T-cell (primary cell): ENCODE measurements around the gene TENT5A. TPM values are rescaled to one million over a fixed set of nuclear protein-coding genes. Genes with fewer than 3 reads are reported as not detected.
"Not testable (repeated sequence)": the region's sequence is repeated elsewhere in the genome, so short reads cannot be mapped to it uniquely, and the experiment has no call there.

Source experiments
- ATAC-seq, 4 experiments: fragments of 200-7000 bp in 3 of 4; fragments of 150-1000 bp in 1 of 4; cut with Tn5 transposase; replicated peaks in 1 of 4; 1 replicate in 3 of 4; 2 replicates in 1 of 4; pipeline ENCODE4 v1.10.0; 2021; ENCODE audit warnings: moderate library complexity in 3 of 4, mild to moderate bottlenecking in 2 of 4, moderate number of reproducible peaks in 1 of 4
- CTCF ChIA-PET, 2 donors: fragments of 300-600 bp; sonication (Branson Sonifier 250); formaldehyde crosslinking; loops; one replicate each; lab custom pipeline; 2022; ENCODE audit warnings: antibody characterized with exemption in 2 of 2; lab: Charles Lee
- POLR2A ChIA-PET, 2 donors: fragments of 300-600 bp; sonication (Branson Sonifier 250); formaldehyde crosslinking; loops; one replicate each; lab custom pipeline; 2022; ENCODE audit warnings: antibody characterized with exemption in 2 of 2; lab: Charles Lee
- DNase-seq, 35 experiments: peaks; one replicate each; pipeline versions ENCODE4 v3.0.0 to v3.0.0-alpha.2; 2013 to 2023
- H3K27ac ChIP-seq: one replicate; pipeline ENCODE4 v1.5.1; 2013; ENCODE audit warnings: low read length
- H3K27me3 ChIP-seq, 2 experiments: replicated peaks in 1 of 2; 1 replicate in 1 of 2; 2 replicates in 1 of 2; pipeline versions ENCODE4 v1.6.1 to v1.7.0; 2013; ENCODE audit warnings: low read length in 1 of 2, mixed read lengths in 1 of 2; ENCODE audit not compliant: control insufficient read depth in 2 of 2, insufficient read depth in 2 of 2; ENCODE audit errors: extremely low read depth in 1 of 2
- H3K36me3 ChIP-seq, 2 donors: 1 replicate in 1 of 2; 2 replicates in 1 of 2; pipeline versions ENCODE4 v1.6.1 to v1.7.0; 2013; ENCODE audit warnings: low read length in 1 of 2; ENCODE audit not compliant: control insufficient read depth in 2 of 2, insufficient read depth in 1 of 2; ENCODE audit errors: extremely low read depth in 1 of 2
- H3K4me1 ChIP-seq, 2 experiments: 1 replicate in 1 of 2; 2 replicates in 1 of 2; pipeline versions ENCODE4 v1.6.1 to v1.7.0; 2013; ENCODE audit warnings: low read length in 2 of 2, mixed read lengths in 1 of 2; ENCODE audit not compliant: insufficient read depth in 2 of 2, control insufficient read depth in 1 of 2; ENCODE audit errors: extremely low read depth in 1 of 2
- H3K4me3 ChIP-seq, 2 donors: 1 replicate in 1 of 2; 2 replicates in 1 of 2; pipeline versions ENCODE4 v1.5.1 to v1.7.0; 2013; ENCODE audit warnings: mild to moderate bottlenecking in 2 of 2, low read length in 1 of 2, moderate library complexity in 1 of 2; ENCODE audit not compliant: control insufficient read depth in 1 of 2; ENCODE audit errors: extremely low read depth in 1 of 2
- H3K9me3 ChIP-seq: 2 replicates; pipeline ENCODE4 v1.7.0; 2013
- H3K27ac Mint-ChIP-seq, 2 donors: one replicate each; pipeline ENCODE4 v1.8.0; 2020 to 2021; ENCODE audit warnings: mild to moderate bottlenecking in 2 of 2, mixed read lengths in 2 of 2
- H3K27me3 Mint-ChIP-seq, 2 donors: one replicate each; pipeline ENCODE4 v1.8.0; 2021 to 2022; ENCODE audit warnings: mixed read lengths in 2 of 2
- H3K36me3 Mint-ChIP-seq: one replicate; pipeline ENCODE4 v1.8.0; 2021; ENCODE audit warnings: mixed read lengths
- H3K4me1 Mint-ChIP-seq, 3 donors: one replicate each; pipeline ENCODE4 v1.8.0; 2020 to 2022; ENCODE audit warnings: mixed read lengths in 3 of 3, mild to moderate bottlenecking in 1 of 3
- H3K4me3 Mint-ChIP-seq, 3 donors: one replicate each; pipeline ENCODE4 v1.8.0; 2020 to 2022; ENCODE audit warnings: mild to moderate bottlenecking in 3 of 3, mixed read lengths in 3 of 3, moderate library complexity in 3 of 3
- H3K9me3 Mint-ChIP-seq, 3 donors: one replicate each; pipeline ENCODE4 v1.8.0; 2020 to 2022; ENCODE audit warnings: mixed read lengths in 3 of 3
- WGBS: methylation state at CpG from one replicate; pipeline ENCODE4 v1.1.5; 2013; ENCODE audit warnings: missing lambda C conversion rate; ENCODE audit not compliant: insufficient coverage; 5-methylcytosine and 5-hydroxymethylcytosine counted together
- total RNA-seq, 35 experiments: library from RNA in 6 of 35; stranded (reverse) in 6 of 35; fragments of 120-200 nt in 1 of 35; gene quantifications; one replicate each; pipeline versions ENCODE4 v1.2.1 to v1.2.4 and lab custom pipeline; 2013 to 2026

Gene TENT5A
- total RNA-seq, 5 donors from 2014 or later (not counting 1 experiment from before 2014, with no cell fraction given), result 3.2 to 10.7 (median 4.8) TPM

GRCh38 chr6:81776219-81776618 is 23.7 kb upstream of the TENT5A start:
- H3K4me1 Mint-ChIP-seq, CTCF ChIA-PET, H3K9me3 ChIP-seq, DNase-seq, H3K27me3 Mint-ChIP-seq, POLR2A ChIA-PET, H3K9me3 Mint-ChIP-seq, H3K4me1 ChIP-seq, H3K4me3 Mint-ChIP-seq, H3K27ac ChIP-seq, H3K27me3 ChIP-seq, H3K4me3 ChIP-seq, H3K27ac Mint-ChIP-seq, H3K36me3 ChIP-seq, ATAC-seq, H3K36me3 Mint-ChIP-seq: not testable (repeated sequence)
- WGBS, result no CpG with 5 or more reads among the region's 4 CpGs

- ChIA-PET POLR2A (interaction anchor here in 1 of 2 donors (0.5 kb wide), 1 partner anchor 1523 kb away, joined by 3 read pairs; no protein-coding TSS in a partner anchor), CTCF (no interaction called here)
- Histone ChIP-seq H3K36me3 (no peaks in the 10 kb centered on the region), H3K27me3 (no peaks in the 10 kb centered on the region), H3K9me3 (no peaks in the 10 kb centered on the region), H3K4me1 (no peaks in the 10 kb centered on the region), H3K27ac (no peak overlapping the region), H3K4me3 (no peak overlapping the region)
- Mint-ChIP-seq H3K36me3 (no peaks in the 10 kb centered on the region), H3K4me1 (no peaks in the 10 kb centered on the region), H3K27me3 (peaks cover 3 to 5% of the 10 kb centered on the region in 2 donors), H3K4me3 (no peak overlapping the region), H3K9me3 (no peaks in the 10 kb centered on the region), H3K27ac (no peak overlapping the region)
- WGBS, result no CpG with 5 or more reads among the region's 2 CpGs
- ATAC-seq, result no peak
- no peak for DNase-seq
Measured at GRCh38 chr6:81774542-81774941, 22.1 kb upstream of the TENT5A start.

- no peak overlapping the region for H3K27ac ChIP-seq
- Mint-ChIP-seq H3K9me3 (no peaks in the 10 kb centered on the region), H3K27me3 (peaks cover 3 to 5% of the 10 kb centered on the region in 2 donors), H3K36me3 (no peaks in the 10 kb centered on the region), H3K4me1 (no peaks in the 10 kb centered on the region), H3K27ac (no peak overlapping the region), H3K4me3 (no peak overlapping the region)
- H3K27me3 ChIP-seq, result no peaks in the 10 kb centered on the region
- DNase-seq (no peak), ATAC-seq (no peak)
- H3K4me3 ChIP-seq, result no peak overlapping the region
- CTCF ChIA-PET, result no interaction called here
- no peaks in the 10 kb centered on the region for H3K9me3 ChIP-seq
- POLR2A ChIA-PET, result interaction anchor here (0.5 to 0.6 kb wide), 2 partner anchors 1002 to 1523 kb away, joined by 3 read pairs; no protein-coding TSS in a partner anchor
- no peaks in the 10 kb centered on the region for H3K36me3 ChIP-seq
- H3K4me1 ChIP-seq, result no peaks in the 10 kb centered on the region
- WGBS, result no CpG with 5 or more reads among the region's 2 CpGs
Measured at GRCh38 chr6:81773887-81774286, 21.4 kb upstream of the TENT5A start.

- no peaks in the 10 kb centered on the region for H3K9me3 ChIP-seq
- peaks cover 3 to 13% of the 10 kb centered on the region in 2 donors for H3K27me3 Mint-ChIP-seq
- H3K27ac Mint-ChIP-seq, result no peak overlapping the region
- no CpG with 5 or more reads among the region's 2 CpGs for WGBS
- ChIA-PET CTCF (no interaction called here), POLR2A (no interaction called here)
- no peaks in the 10 kb centered on the region for H3K9me3 Mint-ChIP-seq
- DNase-seq (no peak), ATAC-seq (no peak)
- H3K36me3 Mint-ChIP-seq, result no peaks in the 10 kb centered on the region
- H3K36me3 ChIP-seq, result no peaks in the 10 kb centered on the region
- H3K4me1 Mint-ChIP-seq, result no peaks in the 10 kb centered on the region
- H3K27ac ChIP-seq, result no peak overlapping the region
- no peak overlapping the region for H3K4me3 ChIP-seq
- H3K27me3 ChIP-seq, result no peaks in the 10 kb centered on the region
- H3K4me1 ChIP-seq, result no peaks in the 10 kb centered on the region
- no peak overlapping the region for H3K4me3 Mint-ChIP-seq
Measured at GRCh38 chr6:81772741-81773140, 20.3 kb upstream of the TENT5A start.

- Histone ChIP-seq H3K4me3 (no peak overlapping the region), H3K4me1 (no peaks in the 10 kb centered on the region), H3K27ac (no peak overlapping the region), H3K9me3 (no peaks in the 10 kb centered on the region), H3K36me3 (no peaks in the 10 kb centered on the region), H3K27me3 (no peaks in the 10 kb centered on the region)
- ATAC-seq (no peak), DNase-seq (no peak)
- Mint-ChIP-seq H3K27me3 (peaks cover 2 to 16% of the 10 kb centered on the region in 2 donors), H3K27ac (no peak overlapping the region), H3K36me3 (no peaks in the 10 kb centered on the region), H3K4me1 (no peaks in the 10 kb centered on the region), H3K4me3 (no peak overlapping the region), H3K9me3 (no peaks in the 10 kb centered on the region)
- ChIA-PET POLR2A (no interaction called here), CTCF (no interaction called here)
- no CpG with 5 or more reads among the region's 1 CpG for WGBS
Measured at GRCh38 chr6:81771097-81771496, 18.6 kb upstream of the TENT5A start.

- WGBS, result no CpG with 5 or more reads among the region's 1 CpG
- CTCF ChIA-PET, result no interaction called here
Measured at GRCh38 chr6:81770381-81770780, 17.9 kb upstream of the TENT5A start.

GRCh38 chr6:81769824-81770223 is 17.3 kb upstream of the TENT5A start:
- no peaks in the 10 kb centered on the region for H3K36me3 ChIP-seq
- no peaks in the 10 kb centered on the region for H3K9me3 ChIP-seq
- Mint-ChIP-seq H3K4me1 (no peaks in the 10 kb centered on the region), H3K27ac (no peak overlapping the region), H3K27me3 (peaks cover 5 to 19% of the 10 kb centered on the region in 2 donors), H3K9me3 (no peaks in the 10 kb centered on the region), H3K4me3 (no peak overlapping the region), H3K36me3 (no peaks in the 10 kb centered on the region)
- H3K4me1 ChIP-seq, result no peaks in the 10 kb centered on the region
- no peak overlapping the region for H3K27ac ChIP-seq
- no peaks in the 10 kb centered on the region for H3K27me3 ChIP-seq
- ChIA-PET POLR2A (no interaction called here), CTCF (no interaction called here)
- ATAC-seq, result no peak
- DNase-seq, result no peak
- H3K4me3 ChIP-seq, result no peak overlapping the region
- WGBS, result no CpG with 5 or more reads among the region's 1 CpG

More at GRCh38 chr6:81770381-81770780, 17.9 kb upstream of the TENT5A start:
- Histone ChIP-seq H3K4me1 (no peaks in the 10 kb centered on the region), H3K4me3 (no peak overlapping the region), H3K9me3 (no peaks in the 10 kb centered on the region), H3K27me3 (no peaks in the 10 kb centered on the region), H3K36me3 (no peaks in the 10 kb centered on the region), H3K27ac (no peak overlapping the region)
- Mint-ChIP-seq H3K9me3 (no peaks in the 10 kb centered on the region), H3K27me3 (peaks cover 2 to 16% of the 10 kb centered on the region in 2 donors), H3K27ac (no peak overlapping the region), H3K4me3 (no peak overlapping the region), H3K4me1 (no peaks in the 10 kb centered on the region), H3K36me3 (no peaks in the 10 kb centered on the region)
- DNase-seq (no peak), ATAC-seq (no peak)
- POLR2A ChIA-PET, result no interaction called here
